Progenitor cell of endocrine pancreas (in vitro differentiated cells): ENCODE data around the gene MOB3B. TPM values are rescaled to one million over a fixed set of nuclear protein-coding genes. Genes with fewer than 3 reads are reported as not detected.
A peak's percentile ranks its signal among the peaks of the same experiment; 100 is the strongest.
"Not testable (repeated sequence)": the region's sequence is repeated elsewhere in the genome, so short reads cannot be mapped to it uniquely, and the experiment has no call there.

Experiments
- DNase-seq: peaks from one replicate; pipeline ENCODE4 v3.0.0; 2021; ENCODE audit warnings: low spot score; ENCODE audit not compliant: unreplicated experiment
- H3K27ac Mint-ChIP-seq: 2 replicates; pipeline ENCODE4 v1.8.0; 2021; ENCODE audit warnings: mild to moderate bottlenecking, moderate library complexity, mixed read lengths
- H3K27me3 Mint-ChIP-seq: 2 replicates; pipeline ENCODE4 v1.8.0; 2021; ENCODE audit warnings: mixed read lengths
- H3K36me3 Mint-ChIP-seq: 2 replicates; pipeline ENCODE4 v1.8.0; 2022; ENCODE audit warnings: mixed read lengths; ENCODE audit not compliant: insufficient read depth
- H3K4me1 Mint-ChIP-seq: 2 replicates; pipeline ENCODE4 v1.8.0; 2021; ENCODE audit warnings: low read depth, mixed read lengths
- H3K4me3 Mint-ChIP-seq: 2 replicates; pipeline ENCODE4 v1.8.0; 2021; ENCODE audit warnings: low read depth, mild to moderate bottlenecking, moderate library complexity, mixed read lengths
- H3K9me3 Mint-ChIP-seq: 2 replicates; pipeline ENCODE4 v1.8.0; 2021; ENCODE audit warnings: low read depth, mixed read lengths
- CTCF ChIP-seq: fragments of 200-600 bp; sonication (generic); IDR thresholded peaks from one replicate; pipeline ENCODE4 v1.5.0; 2021; ENCODE audit warnings: antibody characterized with exemption, mild to moderate bottlenecking; ENCODE audit not compliant: unreplicated experiment
- total RNA-seq: library from RNA; stranded (reverse); gene quantifications from 2 replicates; pipeline ENCODE4 v1.2.1, GENCODE V29; 2021

MOB3B gene
- total RNA-seq, 1 donor from 2014 or later = 15.4 TPM

DNA sequence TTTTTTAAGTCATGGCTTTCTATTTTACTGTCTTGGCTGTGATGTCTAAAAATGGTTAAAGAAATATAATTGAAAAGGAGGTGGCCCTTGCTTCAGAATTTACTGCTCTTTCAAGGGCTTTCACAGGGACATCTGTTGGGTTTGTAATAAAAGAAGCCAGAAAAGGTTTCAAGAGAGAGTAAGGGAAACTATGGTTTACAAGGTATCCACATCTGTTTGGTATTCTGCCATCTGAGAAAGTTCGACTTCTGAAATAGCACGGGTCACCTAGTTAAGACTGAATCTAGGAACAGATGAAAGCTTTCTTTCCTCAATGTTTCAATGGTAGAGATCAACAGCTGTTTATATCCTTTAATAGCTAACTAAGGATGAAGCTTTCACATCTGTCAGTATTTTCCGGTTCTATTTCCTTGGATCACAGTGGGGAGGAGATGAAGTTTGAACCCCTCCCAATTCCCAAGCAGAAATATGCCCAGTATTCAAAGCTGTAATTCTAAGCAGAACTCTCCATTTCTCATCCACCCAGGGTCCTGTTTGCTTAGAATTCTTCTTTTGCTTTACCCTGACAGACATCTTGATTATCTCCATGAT, 78.3 kb downstream of the MOB3B start:
- H3K4me3 Mint-ChIP-seq = no peak overlapping the region
- DNase-seq = no peak
- peaks cover 1% of the 10 kb centered on the region for H3K4me1 Mint-ChIP-seq
- no peaks in the 10 kb centered on the region for H3K27me3 Mint-ChIP-seq
- TF ChIP-seq CTCF = no peak
- peaks cover 4% of the 10 kb centered on the region for H3K9me3 Mint-ChIP-seq
- peak overlapping the region; percentile 42 for H3K27ac Mint-ChIP-seq
- peaks cover 10% of the 10 kb centered on the region for H3K36me3 Mint-ChIP-seq

GRCh38 chr9:27450752-27451151, 78.9 kb downstream of the MOB3B start:
- no peak overlapping the region for H3K27ac Mint-ChIP-seq
- H3K4me1 Mint-ChIP-seq = peaks cover 1% of the 10 kb centered on the region
- H3K4me3 Mint-ChIP-seq = no peak overlapping the region

DNA sequence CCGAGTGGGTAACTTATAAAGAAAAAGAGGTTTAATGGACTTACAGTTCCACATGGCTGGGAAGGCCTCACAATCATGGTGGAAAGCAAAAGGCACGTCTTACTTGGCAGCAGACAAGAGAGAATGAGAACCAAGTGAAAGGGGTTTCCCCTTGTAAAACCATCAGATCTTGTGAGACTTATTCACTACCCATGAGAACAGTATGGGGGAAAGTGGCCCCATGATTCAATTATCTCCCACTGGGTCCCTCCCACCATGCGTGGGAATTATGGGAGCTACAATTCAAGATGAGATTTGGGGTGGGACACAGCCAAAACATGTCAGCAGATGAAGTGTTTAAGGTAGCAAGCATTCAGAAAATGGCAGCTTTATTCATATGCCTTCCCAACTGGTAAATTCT, 81.3 kb downstream of the MOB3B start:
- not testable (repeated sequence) for H3K27me3 Mint-ChIP-seq, DNase-seq, H3K9me3 Mint-ChIP-seq, H3K4me3 Mint-ChIP-seq, H3K36me3 Mint-ChIP-seq, H3K4me1 Mint-ChIP-seq, H3K27ac Mint-ChIP-seq

More at GRCh38 chr9:27450752-27451151, 78.9 kb downstream of the MOB3B start:
- no peak for TF ChIP-seq CTCF
- peaks cover 4% of the 10 kb centered on the region for H3K9me3 Mint-ChIP-seq
- H3K27me3 Mint-ChIP-seq = no peaks in the 10 kb centered on the region
- peaks cover 8% of the 10 kb centered on the region for H3K36me3 Mint-ChIP-seq
- no peak for DNase-seq

GRCh38 chr9:27447031-27447683, 82.5 kb downstream of the MOB3B start:
- TF ChIP-seq CTCF = no peak
- no peak for DNase-seq
- H3K27ac Mint-ChIP-seq = no peak overlapping the region
- no peaks in the 10 kb centered on the region for H3K27me3 Mint-ChIP-seq
- H3K4me1 Mint-ChIP-seq = peaks cover 5% of the 10 kb centered on the region
- H3K36me3 Mint-ChIP-seq = peaks cover under 1% of the 10 kb centered on the region
- no peaks in the 10 kb centered on the region for H3K9me3 Mint-ChIP-seq
- H3K4me3 Mint-ChIP-seq = no peak overlapping the region

GRCh38 chr9:27445688-27446087, 83.9 kb downstream of the MOB3B start:
- no peak for TF ChIP-seq CTCF
- Mint-ChIP-seq H3K4me3 (no peak overlapping the region), H3K27ac (no peak overlapping the region), H3K4me1 (peaks cover 4% of the 10 kb centered on the region), H3K36me3 (no peaks in the 10 kb centered on the region), H3K9me3 (no peaks in the 10 kb centered on the region), H3K27me3 (no peaks in the 10 kb centered on the region)
- DNase-seq = no peak

DNA sequence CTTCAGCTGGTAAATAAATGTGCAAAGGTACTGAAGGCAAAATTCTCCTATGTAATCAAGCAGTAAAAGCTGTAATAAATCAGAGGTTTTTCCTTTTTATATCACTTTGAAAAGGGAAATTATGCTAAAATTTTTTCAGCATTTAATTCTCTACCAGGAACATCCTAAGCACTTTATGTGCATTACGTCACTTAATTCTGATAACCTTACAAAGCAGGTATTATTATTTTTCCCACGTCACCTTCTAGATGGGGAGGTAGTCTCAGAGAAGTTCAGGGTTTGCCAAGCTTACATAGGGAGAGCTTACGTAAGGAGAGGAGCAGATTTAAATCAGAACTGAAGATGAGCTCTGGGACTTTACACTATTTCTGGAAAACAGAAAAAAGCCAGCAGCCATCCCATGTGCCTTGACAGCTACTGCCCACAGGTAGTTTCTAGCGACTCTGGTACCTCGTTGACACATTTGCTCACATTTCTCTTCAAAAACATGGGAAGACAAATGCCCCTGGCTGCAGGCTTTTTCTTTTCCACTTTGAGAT, 84.5 kb downstream of the MOB3B start:
- H3K4me1 Mint-ChIP-seq = peaks cover 4% of the 10 kb centered on the region
- H3K9me3 Mint-ChIP-seq = no peaks in the 10 kb centered on the region
- H3K4me3 Mint-ChIP-seq = no peak overlapping the region
- H3K27me3 Mint-ChIP-seq = no peaks in the 10 kb centered on the region
- no peaks in the 10 kb centered on the region for H3K36me3 Mint-ChIP-seq
- TF ChIP-seq CTCF = no peak
- no peak for DNase-seq
- H3K27ac Mint-ChIP-seq = no peak overlapping the region
